OCI-LY3 (cell line): Measurements from ENCODE around the gene PARD3.

Source experiments
- EZH2phosphoT487 ChIP-seq: fragments of 200-600 bp; shearing (Covaris generic); IDR thresholded peaks from 2 replicates; pipeline ENCODE4 v1.6.1; 2018; ENCODE audit warnings: antibody characterized with exemption, mixed run types, low read depth
- TF ChIP-seq, protein P1 (sequence below): fragments of 200-600, 300-600 bp; sonication (generic); IDR thresholded peaks from 2 replicates; pipeline ENCODE4 v1.5.1; 2014; ENCODE audit warnings: antibody characterized with exemption, low read length, low read depth

DNA sequence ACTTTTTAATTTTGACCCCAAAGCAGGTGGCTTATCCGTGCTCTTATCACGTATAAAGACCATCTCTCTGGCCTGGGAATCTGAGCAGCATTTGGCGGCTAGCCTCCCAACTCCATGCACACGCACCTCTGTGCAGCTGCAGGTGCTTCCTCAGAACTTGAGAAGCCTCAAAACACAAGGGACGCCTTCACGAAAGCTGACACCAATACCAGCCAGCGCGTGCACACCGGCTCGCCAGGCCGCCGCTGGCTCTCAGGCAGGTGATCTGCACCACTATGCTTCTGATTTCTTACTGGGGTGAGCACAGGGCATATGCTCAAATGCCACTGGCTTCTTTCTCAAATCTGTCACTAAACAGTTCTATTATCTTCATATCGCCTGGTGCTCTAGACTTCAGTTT is 145.0 kb downstream of the PARD3 start:
- TF ChIP-seq, protein P1, sequence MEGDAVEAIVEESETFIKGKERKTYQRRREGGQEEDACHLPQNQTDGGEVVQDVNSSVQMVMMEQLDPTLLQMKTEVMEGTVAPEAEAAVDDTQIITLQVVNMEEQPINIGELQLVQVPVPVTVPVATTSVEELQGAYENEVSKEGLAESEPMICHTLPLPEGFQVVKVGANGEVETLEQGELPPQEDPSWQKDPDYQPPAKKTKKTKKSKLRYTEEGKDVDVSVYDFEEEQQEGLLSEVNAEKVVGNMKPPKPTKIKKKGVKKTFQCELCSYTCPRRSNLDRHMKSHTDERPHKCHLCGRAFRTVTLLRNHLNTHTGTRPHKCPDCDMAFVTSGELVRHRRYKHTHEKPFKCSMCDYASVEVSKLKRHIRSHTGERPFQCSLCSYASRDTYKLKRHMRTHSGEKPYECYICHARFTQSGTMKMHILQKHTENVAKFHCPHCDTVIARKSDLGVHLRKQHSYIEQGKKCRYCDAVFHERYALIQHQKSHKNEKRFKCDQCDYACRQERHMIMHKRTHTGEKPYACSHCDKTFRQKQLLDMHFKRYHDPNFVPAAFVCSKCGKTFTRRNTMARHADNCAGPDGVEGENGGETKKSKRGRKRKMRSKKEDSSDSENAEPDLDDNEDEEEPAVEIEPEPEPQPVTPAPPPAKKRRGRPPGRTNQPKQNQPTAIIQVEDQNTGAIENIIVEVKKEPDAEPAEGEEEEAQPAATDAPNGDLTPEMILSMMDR, result no peak
- no peak for TF ChIP-seq EZH2phosphoT487
